Dedifferentiated amniotic fluid mesenchymal stem cell (primary cell): ENCODE data around the gene TCFL5.

Experiments
- DNase-seq: peaks from one replicate; pipeline ENCODE4 v3.0.0-alpha.2; 2016; ENCODE audit errors: extremely low spot score

Gene TCFL5

GRCh38 chr20:62799036-62799435, 62.6 kb downstream of the TCFL5 start:
- no peak for DNase-seq

GRCh38 chr20:62797671-62798532, 63.7 kb downstream of the TCFL5 start:
- DNase-seq, result no peak

GRCh38 chr20:62796699-62797491, 64.7 kb downstream of the TCFL5 start:
- DNase-seq, result no peak

GRCh38 chr20:62795023-62795761, 66.4 kb downstream of the TCFL5 start:
- peak; percentile 36 for DNase-seq

GRCh38 chr20:62794007-62794724, 67.5 kb downstream of the TCFL5 start:
- DNase-seq, result peak; percentile 93

GRCh38 chr20:62793757-62794006, 67.9 kb downstream of the TCFL5 start:
- DNase-seq, result no peak

GRCh38 chr20:62792940-62793756, 68.5 kb downstream of the TCFL5 start:
- DNase-seq, result no peak

- no peak for DNase-seq
Measured at GRCh38 chr20:62792182-62792939, 69.3 kb downstream of the TCFL5 start.

GRCh38 chr20:62791301-62792181, 70.1 kb downstream of the TCFL5 start:
- peak; percentile 72 for DNase-seq
